Left ventricle myocardium inferior (tissue), 1 donor: ENCODE data around the gene LTBP4. TPM values are rescaled to one million over a fixed set of nuclear protein-coding genes. Genes with fewer than 3 reads are reported as not detected.

Source experiments
- DNase-seq: peaks from one replicate; pipeline ENCODE4 v3.0.0-alpha.2; 2020
- H3K27ac ChIP-seq: fragments of 200-600 bp; replicated peaks from 2 replicates; pipeline ENCODE4 v1.8.0; 2021
- H3K27me3 ChIP-seq: fragments of 200-600 bp; 2 replicates; pipeline ENCODE4 v1.8.0; 2021; ENCODE audit warnings: low read depth
- H3K36me3 ChIP-seq: fragments of 200-600 bp; 2 replicates; pipeline ENCODE4 v1.8.0; 2021
- H3K4me1 ChIP-seq: fragments of 200-600 bp; 2 replicates; pipeline ENCODE4 v1.8.0; 2021
- H3K4me3 ChIP-seq: fragments of 200-600 bp; 2 replicates; pipeline ENCODE4 v1.8.0; 2021; ENCODE audit warnings: mild to moderate bottlenecking, moderate library complexity
- H3K9me3 ChIP-seq: fragments of 200-600 bp; replicated peaks from 2 replicates; pipeline ENCODE4 v1.8.0; 2021
- intact Hi-C: fragments of 100-400 bp; cut with micrococcal nuclease; formaldehyde crosslinking; loops from one replicate; pipeline ENCODE4 v1.11.0; 2022
- total RNA-seq: library from RNA; stranded (reverse); fragmentation: NEBNext Ultra II Directional; extraction: Animal tissue kit (Norgen Biotek cat#: 25700); gene quantifications from one replicate; pipeline ENCODE4 v1.2.1, GENCODE V29; 2021
- TF ChIP-seq, protein P1 (sequence below): fragments of 200-600 bp; IDR thresholded peaks from 2 replicates; pipeline ENCODE4 v1.8.0; 2021; ENCODE audit warnings: antibody characterized with exemption, mild to moderate bottlenecking, borderline replicate concordance
- donor health status: DM: no; HTN: yes; CAD: no; lungs with severe emphysema.

The LTBP4 gene
- total RNA-seq, 1 donor from 2014 or later = 260 TPM

DNA sequence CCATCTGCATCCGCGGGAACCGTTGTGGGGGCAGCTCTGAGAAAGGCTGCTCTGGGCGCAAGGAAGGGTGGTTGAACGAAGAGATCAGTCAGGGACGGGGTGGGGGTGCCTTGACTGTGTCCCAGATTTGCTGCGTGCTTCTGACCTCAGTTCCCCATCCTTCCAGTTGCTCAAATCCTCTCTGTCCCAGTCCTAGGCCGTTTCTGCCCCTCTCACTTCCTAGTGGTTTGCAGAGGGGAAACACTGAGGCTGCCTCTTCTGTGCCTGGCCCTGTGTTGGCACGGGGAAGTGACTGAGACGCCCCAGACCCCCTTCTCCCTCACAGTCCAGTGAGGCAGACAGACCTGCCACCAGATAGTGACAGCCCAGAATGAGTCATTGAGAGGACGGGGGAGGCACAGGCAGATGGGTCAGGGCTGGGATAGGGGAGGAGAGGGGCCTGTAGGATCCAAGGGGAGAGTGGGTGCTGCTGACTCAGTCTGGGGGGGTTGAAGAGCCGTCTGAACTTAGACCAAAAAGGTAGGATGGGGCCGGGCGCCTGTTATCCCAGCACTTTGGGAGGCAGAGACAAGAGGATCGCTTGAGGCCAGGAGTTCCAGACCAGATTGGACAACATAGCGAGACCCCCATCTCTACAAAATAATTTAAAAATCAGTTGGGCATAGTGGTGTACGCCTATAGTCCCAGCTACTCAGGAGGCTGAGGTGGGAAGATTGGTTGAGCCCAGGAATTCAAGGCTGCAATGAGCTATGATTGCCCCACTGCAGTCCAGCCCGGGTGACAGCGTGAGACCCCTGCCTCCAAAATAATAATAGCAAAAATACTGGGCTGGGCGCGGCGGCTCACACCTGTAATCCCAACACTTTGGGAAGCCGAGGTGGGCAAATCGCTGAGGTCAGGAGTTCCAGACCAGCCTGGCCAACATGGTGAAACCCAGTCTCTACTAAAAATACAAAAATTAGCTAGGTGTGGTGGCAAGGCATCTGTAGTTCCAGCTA lies 62.8 kb downstream of the LTBP4 start:
- intact Hi-C loops = loop anchor here (10.0 kb wide), 1 partner anchor 151 kb away; no protein-coding TSS in a partner anchor
- H3K27ac ChIP-seq = peak overlapping the region; percentile 97
- H3K4me3 ChIP-seq = peak overlapping the region; percentile 81
- peak; percentile 17 for DNase-seq
- TF ChIP-seq, protein P1, sequence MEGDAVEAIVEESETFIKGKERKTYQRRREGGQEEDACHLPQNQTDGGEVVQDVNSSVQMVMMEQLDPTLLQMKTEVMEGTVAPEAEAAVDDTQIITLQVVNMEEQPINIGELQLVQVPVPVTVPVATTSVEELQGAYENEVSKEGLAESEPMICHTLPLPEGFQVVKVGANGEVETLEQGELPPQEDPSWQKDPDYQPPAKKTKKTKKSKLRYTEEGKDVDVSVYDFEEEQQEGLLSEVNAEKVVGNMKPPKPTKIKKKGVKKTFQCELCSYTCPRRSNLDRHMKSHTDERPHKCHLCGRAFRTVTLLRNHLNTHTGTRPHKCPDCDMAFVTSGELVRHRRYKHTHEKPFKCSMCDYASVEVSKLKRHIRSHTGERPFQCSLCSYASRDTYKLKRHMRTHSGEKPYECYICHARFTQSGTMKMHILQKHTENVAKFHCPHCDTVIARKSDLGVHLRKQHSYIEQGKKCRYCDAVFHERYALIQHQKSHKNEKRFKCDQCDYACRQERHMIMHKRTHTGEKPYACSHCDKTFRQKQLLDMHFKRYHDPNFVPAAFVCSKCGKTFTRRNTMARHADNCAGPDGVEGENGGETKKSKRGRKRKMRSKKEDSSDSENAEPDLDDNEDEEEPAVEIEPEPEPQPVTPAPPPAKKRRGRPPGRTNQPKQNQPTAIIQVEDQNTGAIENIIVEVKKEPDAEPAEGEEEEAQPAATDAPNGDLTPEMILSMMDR = no peak
- no peaks in the 10 kb centered on the region for H3K27me3 ChIP-seq
- no peaks in the 10 kb centered on the region for H3K9me3 ChIP-seq
- peaks cover 17% of the 10 kb centered on the region for H3K36me3 ChIP-seq
- H3K4me1 ChIP-seq = peaks cover 21% of the 10 kb centered on the region

DNA sequence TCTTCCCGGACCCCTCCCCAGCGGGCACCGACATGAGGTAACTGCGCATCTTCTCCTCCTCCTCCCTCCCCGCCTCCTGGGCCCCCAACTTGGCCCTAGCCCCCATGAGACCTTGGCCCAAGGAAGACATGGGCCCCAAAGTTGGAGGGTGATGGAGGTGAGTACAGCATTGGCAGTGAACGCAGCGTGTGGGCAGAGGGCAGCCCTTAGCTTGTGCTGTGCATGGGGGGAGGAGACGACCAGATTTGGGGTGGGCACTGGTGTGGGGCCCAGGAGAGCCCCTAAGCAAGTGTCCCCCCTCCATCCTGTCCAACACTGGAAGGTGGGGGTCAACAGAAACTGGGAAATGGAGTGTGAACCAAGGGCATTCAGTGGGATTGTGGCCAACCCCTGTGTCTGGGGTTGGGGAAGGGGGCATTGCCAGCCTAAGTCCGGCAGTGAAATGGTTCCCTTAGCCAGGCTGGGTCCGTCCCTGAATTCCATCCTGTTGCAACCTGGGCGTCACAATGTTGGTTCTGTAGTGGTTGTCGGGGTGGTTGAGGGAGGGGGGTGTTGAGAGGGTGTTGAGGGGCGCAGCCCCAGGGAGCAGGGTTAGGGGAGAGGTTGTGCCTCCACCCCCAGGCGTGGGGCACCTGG lies 65.8 kb downstream of the LTBP4 start:
- peak; percentile 11 for DNase-seq
- intact Hi-C loops = loop anchor here (10.0 kb wide), 1 partner anchor 148 kb away; no protein-coding TSS in a partner anchor
- Histone ChIP-seq H3K27me3 (no peaks in the 10 kb centered on the region), H3K9me3 (peaks cover 4% of the 10 kb centered on the region), H3K36me3 (peaks cover 46% of the 10 kb centered on the region), H3K27ac (no peak overlapping the region), H3K4me3 (no peak overlapping the region), H3K4me1 (peaks cover 32% of the 10 kb centered on the region)
- TF ChIP-seq, protein P1 = no peak

DNA sequence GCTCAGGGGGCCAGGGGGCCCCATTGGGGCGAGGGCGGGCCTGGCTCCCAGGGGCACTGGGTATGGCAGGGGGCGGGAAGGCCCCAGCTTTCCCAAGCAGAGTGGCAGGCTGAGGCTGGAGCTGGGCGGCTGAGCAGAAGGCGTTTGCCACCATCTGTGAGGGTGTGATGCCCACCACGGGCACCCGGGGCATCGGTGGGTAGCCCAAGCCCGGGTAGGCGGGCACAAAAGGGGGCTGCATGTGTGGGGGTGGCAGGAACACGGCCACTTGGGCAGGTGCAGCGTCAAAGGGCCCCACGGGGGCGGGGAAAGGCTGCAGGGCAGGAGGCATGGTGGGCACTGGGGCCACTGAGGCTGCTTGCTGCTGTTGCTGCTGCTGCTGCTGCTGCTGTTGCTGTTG lies 66.4 kb downstream of the LTBP4 start:
- peaks cover 53% of the 10 kb centered on the region for H3K36me3 ChIP-seq
- peaks cover 30% of the 10 kb centered on the region for H3K4me1 ChIP-seq
- H3K4me3 ChIP-seq = no peak overlapping the region
- no peak overlapping the region for H3K27ac ChIP-seq
- peaks cover 4% of the 10 kb centered on the region for H3K9me3 ChIP-seq
- no peaks in the 10 kb centered on the region for H3K27me3 ChIP-seq
- intact Hi-C loops = loop anchor here (10.0 kb wide), 1 partner anchor 147 kb away; no protein-coding TSS in a partner anchor
- DNase-seq = peak; percentile 13
- TF ChIP-seq, protein P1 = no peak

DNA sequence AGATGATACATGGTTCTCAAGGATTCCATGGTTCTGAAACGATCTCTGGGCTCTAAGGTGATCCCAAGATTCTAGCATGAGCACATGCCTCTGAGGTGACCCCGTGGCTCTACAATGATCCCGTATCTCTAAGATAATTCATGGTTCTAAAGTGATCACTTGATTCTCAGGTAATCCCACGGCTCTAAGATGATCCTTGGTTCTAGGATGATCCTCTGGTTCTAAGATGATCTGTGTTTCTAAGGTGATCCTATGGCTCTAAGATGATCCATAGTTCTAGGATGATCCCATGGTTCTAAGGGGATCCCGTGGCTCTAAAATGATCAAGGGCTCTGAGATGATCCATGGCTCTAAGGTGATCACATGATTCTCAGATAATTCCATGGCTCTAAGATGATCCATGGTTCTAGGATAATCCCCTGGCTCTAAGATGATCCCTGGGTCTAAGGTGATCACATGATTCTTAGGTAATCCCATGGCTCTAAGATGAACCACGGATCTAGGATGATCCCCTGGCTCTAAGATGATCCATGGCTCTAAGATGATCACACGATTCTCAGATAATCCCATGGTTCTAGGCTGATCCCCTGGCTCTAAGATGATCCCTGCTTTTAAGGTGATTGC lies 67.9 kb downstream of the LTBP4 start:
- no peak overlapping the region for H3K4me3 ChIP-seq
- peaks cover 4% of the 10 kb centered on the region for H3K9me3 ChIP-seq
- H3K36me3 ChIP-seq = peaks cover 66% of the 10 kb centered on the region
- peaks cover 17% of the 10 kb centered on the region for H3K4me1 ChIP-seq
- H3K27me3 ChIP-seq = no peaks in the 10 kb centered on the region
- intact Hi-C loops = loop anchor here (10.0 kb wide), 1 partner anchor 146 kb away; no protein-coding TSS in a partner anchor
- H3K27ac ChIP-seq = no peak overlapping the region
- TF ChIP-seq, protein P1 = no peak
- no peak for DNase-seq

DNA sequence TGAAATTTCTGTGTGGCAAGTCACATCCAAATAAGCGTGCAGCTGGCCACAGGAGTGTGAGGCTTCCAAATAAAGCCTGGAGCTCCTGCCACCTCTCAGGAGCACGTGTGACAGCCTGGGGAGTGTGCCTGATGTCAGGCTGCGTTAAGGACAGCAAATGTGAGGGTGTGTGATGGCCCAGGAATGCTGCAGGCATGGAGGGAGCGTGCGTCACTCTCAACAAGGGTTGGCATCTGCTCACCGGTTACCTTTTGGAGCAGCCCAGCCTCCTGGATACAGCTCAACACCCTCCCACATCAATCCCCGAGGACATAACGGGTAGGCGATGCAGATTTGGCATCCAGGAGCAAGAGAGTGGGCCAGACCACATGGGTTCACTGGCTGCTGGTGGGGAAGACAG lies 70.2 kb downstream of the LTBP4 start:
- TF ChIP-seq, protein P1 = no peak
- Histone ChIP-seq H3K27ac (peak overlapping the region; percentile 66), H3K9me3 (peaks cover 4% of the 10 kb centered on the region), H3K4me1 (peaks cover 18% of the 10 kb centered on the region), H3K27me3 (no peaks in the 10 kb centered on the region), H3K4me3 (no peak overlapping the region), H3K36me3 (peaks cover 88% of the 10 kb centered on the region)
- intact Hi-C loops = no loop called here
- DNase-seq = peak; percentile 48
